Activated CD8-positive, alpha-beta memory T cell treated with anti-CD3 and anti-CD28 coated beads, Interleukin-2, amount 50 U/mL, for 4 hours (primary cell): ENCODE data around the gene TRIM22.
"Not testable (repeated sequence)": the region's sequence is repeated elsewhere in the genome, so short reads cannot be mapped to it uniquely, and the experiment has no call there.

ENCODE experiments used
- DNase-seq: peaks from one replicate; pipeline ENCODE4 v3.0.0-alpha.2; 2020

The TRIM22 gene

GRCh38 chr11:5691238-5691963, 1.8 kb downstream of the TRIM22 start:
- not testable (repeated sequence) for DNase-seq

GRCh38 chr11:5691964-5692361, 2.4 kb downstream of the TRIM22 start:
- no peak for DNase-seq

GRCh38 chr11:5694642-5695041, 5.1 kb downstream of the TRIM22 start:
- DNase-seq, result no peak

GRCh38 chr11:5695580-5695979, 6.0 kb downstream of the TRIM22 start:
- no peak for DNase-seq

DNA sequence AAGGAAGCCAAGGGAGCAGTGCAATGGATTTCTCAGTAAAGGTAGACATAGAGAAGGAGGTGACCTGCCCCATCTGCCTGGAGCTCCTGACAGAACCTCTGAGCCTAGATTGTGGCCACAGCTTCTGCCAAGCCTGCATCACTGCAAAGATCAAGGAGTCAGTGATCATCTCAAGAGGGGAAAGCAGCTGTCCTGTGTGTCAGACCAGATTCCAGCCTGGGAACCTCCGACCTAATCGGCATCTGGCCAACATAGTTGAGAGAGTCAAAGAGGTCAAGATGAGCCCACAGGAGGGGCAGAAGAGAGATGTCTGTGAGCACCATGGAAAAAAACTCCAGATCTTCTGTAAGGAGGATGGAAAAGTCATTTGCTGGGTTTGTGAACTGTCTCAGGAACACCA, 6.6 kb downstream of the TRIM22 start:
- no peak for DNase-seq

DNA sequence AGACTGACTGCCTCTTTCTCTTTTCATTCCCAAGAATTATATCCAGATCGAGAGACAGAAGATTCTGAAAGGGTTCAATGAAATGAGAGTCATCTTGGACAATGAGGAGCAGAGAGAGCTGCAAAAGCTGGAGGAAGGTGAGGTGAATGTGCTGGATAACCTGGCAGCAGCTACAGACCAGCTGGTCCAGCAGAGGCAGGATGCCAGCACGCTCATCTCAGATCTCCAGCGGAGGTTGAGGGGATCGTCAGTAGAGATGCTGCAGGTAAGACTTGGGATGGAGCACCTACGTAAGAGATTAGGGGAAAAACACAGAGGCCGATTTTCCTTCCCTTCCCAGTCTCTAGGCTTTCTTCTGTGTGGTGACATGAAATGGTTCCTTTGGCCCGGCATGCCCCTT, 8.7 kb downstream of the TRIM22 start:
- no peak for DNase-seq

GRCh38 chr11:5700421-5701054, 10.9 kb downstream of the TRIM22 start:
- DNase-seq, result no peak

GRCh38 chr11:5701055-5701577, 11.5 kb downstream of the TRIM22 start:
- no peak for DNase-seq

DNA sequence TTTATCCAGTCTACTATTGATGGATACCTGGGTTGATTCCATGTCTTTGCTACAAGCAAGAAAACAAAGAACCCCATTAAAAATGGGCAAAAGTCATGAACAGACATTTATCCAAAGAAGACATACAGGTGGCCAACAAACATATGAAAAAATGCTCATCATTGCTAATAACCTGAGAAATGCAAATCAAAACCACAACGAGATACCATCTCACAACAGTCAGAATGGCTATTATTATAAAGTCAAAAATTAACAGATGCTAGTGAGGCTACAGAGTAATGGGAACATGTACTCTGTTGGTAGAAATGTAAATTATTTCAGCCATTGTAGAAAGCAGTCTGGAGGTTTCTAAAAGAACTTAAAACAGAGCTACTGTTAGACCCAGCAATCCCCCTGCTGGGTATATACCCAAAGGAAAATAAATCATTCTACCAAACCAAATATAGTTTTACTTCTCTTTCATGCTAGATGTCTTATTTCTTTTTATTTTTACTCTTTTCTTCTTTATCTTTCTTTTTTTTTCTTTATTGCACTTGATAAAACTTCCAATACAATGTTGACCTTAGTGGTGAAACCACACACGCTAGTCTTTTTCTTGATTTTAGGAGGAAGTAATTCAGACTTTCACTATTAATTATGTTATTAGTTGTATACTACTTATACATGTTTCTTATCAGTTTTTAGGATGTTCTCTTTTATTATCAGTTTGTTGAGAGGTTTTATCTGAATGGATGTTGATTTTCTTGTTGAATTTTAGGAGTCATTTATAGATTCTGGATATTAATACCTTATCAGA, 14.3 kb downstream of the TRIM22 start:
- DNase-seq, result no peak

DNA sequence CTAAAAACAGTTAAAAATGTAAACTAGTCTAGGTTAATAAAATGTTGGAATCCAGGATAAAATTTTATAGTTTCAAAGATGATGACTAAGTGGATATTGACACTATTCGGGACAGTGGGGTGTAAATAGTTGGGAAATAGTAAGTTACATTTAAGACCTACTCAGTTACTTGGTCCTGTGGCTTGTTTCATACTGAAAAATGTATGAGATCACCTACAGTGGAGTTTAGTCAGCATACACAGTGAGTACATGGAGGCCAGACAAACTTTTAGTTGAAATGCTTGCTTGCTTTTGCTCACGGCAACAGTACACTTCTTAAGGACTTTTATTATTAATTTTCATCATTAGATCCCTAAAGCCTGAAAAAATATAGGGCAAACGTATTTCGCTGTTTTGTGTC, 16.1 kb downstream of the TRIM22 start:
- DNase-seq, result no peak

- no peak for DNase-seq
These were observed 22.9 kb downstream of the TRIM22 start for GRCh38 chr11:5712507-5712906.

GRCh38 chr11:5713695-5714094, 24.1 kb downstream of the TRIM22 start:
- no peak for DNase-seq

GRCh38 chr11:5716518-5716917, 26.9 kb downstream of the TRIM22 start:
- not testable (repeated sequence) for DNase-seq

DNA sequence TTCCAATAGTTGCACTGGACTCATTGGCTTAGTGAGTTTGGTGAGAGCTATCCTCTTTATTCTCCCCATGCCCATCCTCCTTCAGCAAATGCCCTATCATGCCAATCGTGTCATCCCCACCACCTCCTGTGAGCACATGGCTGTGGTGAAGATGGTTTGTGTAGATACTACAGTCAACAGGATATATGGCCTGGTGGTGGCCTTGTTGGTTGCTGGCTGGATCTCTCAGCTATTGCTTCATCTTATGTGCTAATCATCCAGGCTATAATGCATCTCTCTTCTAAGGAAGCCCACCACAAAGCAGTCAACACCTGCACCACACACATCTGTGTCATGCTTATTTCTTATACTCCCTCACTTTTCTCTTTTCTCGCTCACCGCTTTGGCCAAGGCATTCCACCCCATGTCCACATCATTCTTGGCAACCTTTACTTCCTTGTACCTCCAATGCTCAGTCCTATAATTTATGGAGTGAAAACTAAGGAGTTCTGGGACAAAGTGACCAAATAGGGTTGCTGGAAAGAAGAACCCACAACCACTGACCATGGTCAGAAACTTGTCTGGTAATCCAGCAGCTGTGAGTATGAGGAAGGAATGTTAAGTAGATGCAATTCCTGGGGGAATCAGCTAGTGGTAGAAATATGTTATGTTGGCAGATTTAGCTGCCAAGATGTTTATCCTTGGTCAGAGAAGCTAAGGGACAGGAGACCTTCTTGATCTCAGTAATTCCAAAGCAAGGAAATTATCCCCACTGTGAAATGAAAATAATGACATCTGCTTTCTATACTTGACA, 30.3 kb downstream of the TRIM22 start:
- DNase-seq, result no peak

DNA sequence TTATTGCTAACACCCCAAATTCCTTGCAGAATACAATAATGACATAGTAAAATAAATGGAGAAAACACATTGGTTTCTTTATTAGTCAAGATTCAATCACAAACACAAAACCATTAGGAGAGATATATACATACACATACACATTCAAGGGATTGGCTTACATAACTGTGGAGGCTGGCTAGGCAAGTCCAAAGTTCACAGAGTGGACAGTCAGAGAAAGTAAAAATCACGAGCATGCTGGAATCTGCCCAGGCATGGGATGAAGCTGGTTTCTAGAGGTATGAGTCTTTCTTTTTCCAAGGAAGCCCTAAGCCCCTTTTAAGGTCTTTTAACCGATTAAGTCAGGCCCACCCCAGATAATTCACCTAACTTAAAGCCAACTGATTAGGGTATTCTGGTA, 33.0 kb downstream of the TRIM22 start:
- DNase-seq, result no peak

- DNase-seq, result no peak
These were observed 36.8 kb downstream of the TRIM22 start for GRCh38 chr11:5726351-5726750.

DNA sequence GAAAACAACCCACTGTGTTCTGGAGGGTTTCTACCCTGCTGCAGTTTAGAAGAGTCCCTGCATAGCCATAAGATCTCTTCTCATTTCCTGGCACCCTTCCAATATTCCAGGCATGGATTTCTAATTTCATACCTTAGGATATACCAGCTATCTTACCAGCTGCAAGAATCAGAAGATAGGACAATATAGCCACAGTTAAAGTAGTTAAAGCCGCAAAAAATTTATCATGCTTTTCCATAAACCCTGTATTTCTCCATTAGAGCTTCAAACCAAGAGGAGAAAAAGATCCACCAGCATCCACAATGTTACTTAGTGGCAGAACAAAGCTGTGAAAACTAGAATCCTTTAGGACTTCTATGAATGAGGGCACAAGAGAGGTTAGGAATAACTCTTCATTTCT, 38.1 kb downstream of the TRIM22 start:
- DNase-seq, result no peak

- DNase-seq, result no peak
These were observed 46.8 kb downstream of the TRIM22 start, which contains the start of gene OR56B1 for GRCh38 chr11:5736396-5736795. Gene OR56B1 (plus strand): TSS chr11:5736448. CDS start chr11:5736517, 69 bp downstream.

- DNase-seq, result no peak
These were observed 47.5 kb downstream of the TRIM22 start for GRCh38 chr11:5737091-5737490.

DNA sequence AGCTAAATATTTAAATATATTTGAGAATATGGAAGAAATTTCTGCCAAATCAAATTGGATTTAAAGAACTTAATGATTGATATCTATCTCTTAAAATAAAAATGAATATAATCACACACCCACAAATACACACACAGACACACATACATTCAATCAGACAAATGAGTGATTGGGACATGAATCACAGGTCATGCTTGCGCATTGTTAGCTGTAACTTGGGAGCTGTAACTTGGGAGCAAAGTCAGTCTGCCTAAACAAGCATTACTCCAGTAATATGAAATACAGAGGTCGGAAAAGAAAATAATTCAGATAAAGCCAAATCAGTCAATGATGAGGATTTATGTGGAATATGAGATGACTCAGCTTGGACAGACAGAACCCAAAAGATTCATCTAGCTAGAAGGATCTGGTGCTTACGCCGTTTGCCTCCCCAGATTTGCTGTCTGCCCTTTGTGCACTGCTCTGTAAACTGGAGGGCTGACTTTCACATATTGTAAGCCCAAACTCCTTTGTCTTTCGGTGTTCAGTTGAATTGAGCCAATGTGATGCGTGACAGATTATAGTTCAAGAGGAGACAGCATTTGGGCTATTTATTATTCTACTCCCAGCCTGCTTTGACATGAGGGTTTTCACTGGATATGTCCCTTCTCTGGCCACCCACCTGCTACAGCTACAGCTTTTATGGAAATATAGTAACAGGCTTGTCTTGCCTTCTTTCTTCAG, 48.2 kb downstream of the TRIM22 start:
- no peak for DNase-seq

- no peak for DNase-seq
These were observed 48.8 kb downstream of the TRIM22 start for GRCh38 chr11:5738431-5738830.

DNA sequence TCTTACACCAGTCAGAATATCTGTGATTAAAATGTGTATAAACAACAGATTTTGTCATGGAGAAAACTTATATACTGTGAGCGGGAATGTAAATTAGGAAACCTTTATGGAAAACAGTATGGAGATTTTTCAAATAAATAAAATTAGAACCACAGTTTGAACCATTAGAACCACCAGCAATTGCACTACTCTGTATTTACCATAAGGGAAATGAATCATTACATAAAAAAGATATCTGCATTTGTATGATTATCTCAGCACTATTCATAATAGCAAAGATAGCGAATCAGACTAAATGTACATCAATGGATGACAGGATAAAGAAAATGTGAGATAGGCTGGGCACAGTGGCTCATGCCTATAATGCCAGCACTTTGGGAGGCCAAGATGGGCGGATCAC, 57.0 kb downstream of the TRIM22 start:
- DNase-seq, result no peak
